Osteocyte (in vitro differentiated cells): Measurements from ENCODE around the gene UGT2B10. TPM values are rescaled to one million over a fixed set of nuclear protein-coding genes. Genes with fewer than 3 reads are reported as not detected.

ENCODE experiments used
- DNase-seq: peaks from one replicate; pipeline ENCODE4 v3.0.0; 2021; ENCODE audit warnings: mixed read lengths; ENCODE audit not compliant: unreplicated experiment; ENCODE audit errors: extremely low spot score
- H3K27ac Mint-ChIP-seq: one replicate; pipeline ENCODE4 v1.8.0; 2021; ENCODE audit warnings: mild to moderate bottlenecking, mixed read lengths; ENCODE audit not compliant: unreplicated experiment
- H3K27me3 Mint-ChIP-seq: one replicate; pipeline ENCODE4 v1.8.0; 2021; ENCODE audit warnings: mixed read lengths; ENCODE audit not compliant: unreplicated experiment
- H3K36me3 Mint-ChIP-seq: one replicate; pipeline ENCODE4 v1.8.0; 2021; ENCODE audit warnings: mixed read lengths; ENCODE audit not compliant: unreplicated experiment
- H3K4me1 Mint-ChIP-seq: one replicate; pipeline ENCODE4 v1.8.0; 2021; ENCODE audit warnings: mixed read lengths; ENCODE audit not compliant: unreplicated experiment
- H3K4me3 Mint-ChIP-seq: one replicate; pipeline ENCODE4 v1.8.0; 2021; ENCODE audit warnings: mild to moderate bottlenecking, moderate library complexity, mixed read lengths; ENCODE audit not compliant: unreplicated experiment
- H3K9me3 Mint-ChIP-seq: one replicate; pipeline ENCODE4 v1.8.0; 2021; ENCODE audit warnings: mixed read lengths; ENCODE audit not compliant: unreplicated experiment
- total RNA-seq: library from RNA; stranded (reverse); gene quantifications from 2 replicates; pipeline ENCODE4 v1.2.1, GENCODE V29; 2021
- TF ChIP-seq, protein P1 (sequence below): fragments of 200-600 bp; sonication (generic); IDR thresholded peaks from 2 replicates; pipeline ENCODE4 v1.5.0; 2021; ENCODE audit warnings: antibody characterized with exemption, mild to moderate bottlenecking, moderate library complexity

Gene UGT2B10
- total RNA-seq, 1 donor from 2014 or later, result not detected

DNA sequence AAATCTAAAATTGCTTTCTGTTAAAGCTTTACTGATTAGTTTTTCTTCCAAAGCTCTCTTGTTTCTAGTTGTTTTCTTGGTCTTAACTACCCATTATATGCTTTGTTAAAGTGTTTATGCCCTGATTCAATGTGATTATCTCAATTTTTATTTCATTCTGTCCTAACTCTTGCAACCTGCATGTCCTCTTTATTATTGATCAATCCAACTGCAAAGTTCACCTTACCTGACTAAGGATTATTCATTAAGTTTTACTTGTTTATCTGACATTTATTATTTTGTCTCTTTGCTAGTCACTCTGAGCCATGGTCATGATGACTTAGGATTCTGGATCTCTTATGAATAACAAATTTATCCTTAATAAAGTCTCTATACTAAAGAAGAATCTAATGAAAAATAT lies 15.8 kb downstream of the UGT2B10 start:
- TF ChIP-seq, protein P1, sequence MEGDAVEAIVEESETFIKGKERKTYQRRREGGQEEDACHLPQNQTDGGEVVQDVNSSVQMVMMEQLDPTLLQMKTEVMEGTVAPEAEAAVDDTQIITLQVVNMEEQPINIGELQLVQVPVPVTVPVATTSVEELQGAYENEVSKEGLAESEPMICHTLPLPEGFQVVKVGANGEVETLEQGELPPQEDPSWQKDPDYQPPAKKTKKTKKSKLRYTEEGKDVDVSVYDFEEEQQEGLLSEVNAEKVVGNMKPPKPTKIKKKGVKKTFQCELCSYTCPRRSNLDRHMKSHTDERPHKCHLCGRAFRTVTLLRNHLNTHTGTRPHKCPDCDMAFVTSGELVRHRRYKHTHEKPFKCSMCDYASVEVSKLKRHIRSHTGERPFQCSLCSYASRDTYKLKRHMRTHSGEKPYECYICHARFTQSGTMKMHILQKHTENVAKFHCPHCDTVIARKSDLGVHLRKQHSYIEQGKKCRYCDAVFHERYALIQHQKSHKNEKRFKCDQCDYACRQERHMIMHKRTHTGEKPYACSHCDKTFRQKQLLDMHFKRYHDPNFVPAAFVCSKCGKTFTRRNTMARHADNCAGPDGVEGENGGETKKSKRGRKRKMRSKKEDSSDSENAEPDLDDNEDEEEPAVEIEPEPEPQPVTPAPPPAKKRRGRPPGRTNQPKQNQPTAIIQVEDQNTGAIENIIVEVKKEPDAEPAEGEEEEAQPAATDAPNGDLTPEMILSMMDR, result no peak
- Mint-ChIP-seq H3K4me3 (no peak overlapping the region), H3K27me3 (no peaks in the 10 kb centered on the region), H3K9me3 (no peaks in the 10 kb centered on the region), H3K4me1 (no peaks in the 10 kb centered on the region), H3K27ac (no peak overlapping the region), H3K36me3 (no peaks in the 10 kb centered on the region)
- no peak for DNase-seq

- DNase-seq, result no peak
- Mint-ChIP-seq H3K4me3 (no peak overlapping the region), H3K4me1 (no peaks in the 10 kb centered on the region), H3K27me3 (no peaks in the 10 kb centered on the region), H3K27ac (no peak overlapping the region), H3K9me3 (peaks cover 9% of the 10 kb centered on the region), H3K36me3 (no peaks in the 10 kb centered on the region)
- TF ChIP-seq, protein P1, result no peak
These were observed 34.5 kb downstream of the UGT2B10 start for GRCh38 chr4:68850293-68850692.

GRCh38 chr4:68855771-68856170 lies 40.0 kb downstream of the UGT2B10 start:
- H3K27me3 Mint-ChIP-seq, result no peaks in the 10 kb centered on the region
- no peak for DNase-seq
- no peaks in the 10 kb centered on the region for H3K36me3 Mint-ChIP-seq
- H3K4me3 Mint-ChIP-seq, result no peak overlapping the region
- no peak overlapping the region for H3K27ac Mint-ChIP-seq
- TF ChIP-seq, protein P1, result no peak
- H3K4me1 Mint-ChIP-seq, result no peaks in the 10 kb centered on the region
- peaks cover 12% of the 10 kb centered on the region for H3K9me3 Mint-ChIP-seq

GRCh38 chr4:68858039-68858438 lies 42.2 kb downstream of the UGT2B10 start:
- no peaks in the 10 kb centered on the region for H3K36me3 Mint-ChIP-seq
- H3K4me3 Mint-ChIP-seq, result no peak overlapping the region
- H3K27ac Mint-ChIP-seq, result no peak overlapping the region
- H3K9me3 Mint-ChIP-seq, result peaks cover 12% of the 10 kb centered on the region
- no peaks in the 10 kb centered on the region for H3K4me1 Mint-ChIP-seq
- no peaks in the 10 kb centered on the region for H3K27me3 Mint-ChIP-seq
- TF ChIP-seq, protein P1, result no peak
- no peak for DNase-seq

DNA sequence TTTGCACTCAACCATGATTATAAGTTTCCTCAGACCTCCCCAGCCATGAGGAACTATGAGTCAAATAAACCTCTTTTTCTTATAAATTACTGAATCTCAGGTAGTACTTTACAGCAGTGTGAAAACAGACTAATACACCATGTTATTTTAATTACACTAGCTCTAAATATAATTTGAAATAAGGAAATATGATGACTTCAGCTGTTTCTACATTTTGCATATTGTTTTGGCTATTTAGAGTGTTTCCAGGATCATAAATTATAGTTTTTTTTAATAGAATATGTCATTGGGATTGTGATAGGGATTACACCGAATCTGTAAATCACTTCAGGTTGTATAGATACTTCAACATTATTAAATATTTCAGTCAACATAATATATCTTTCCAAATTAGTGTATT lies 43.9 kb downstream of the UGT2B10 start:
- H3K4me1 Mint-ChIP-seq, result no peaks in the 10 kb centered on the region
- DNase-seq, result no peak
- no peak overlapping the region for H3K27ac Mint-ChIP-seq
- peaks cover 3% of the 10 kb centered on the region for H3K27me3 Mint-ChIP-seq
- no peak overlapping the region for H3K4me3 Mint-ChIP-seq
- peaks cover 12% of the 10 kb centered on the region for H3K9me3 Mint-ChIP-seq
- H3K36me3 Mint-ChIP-seq, result no peaks in the 10 kb centered on the region
- TF ChIP-seq, protein P1, result no peak
